ENCODE results near the gene CDC16.

The CDC16 gene

GRCh38 chr13:114227528-114227927 is 7.2 kb upstream of the CDC16 start:
- no peak overlapping the region for H3K4me3 ChIP-seq (ENCODE audit: low read depth, low read length)
- no peak overlapping the region for H3K27ac ChIP-seq (ENCODE audit: low read depth, low read length)
- no peaks in the 10 kb centered on the region for H3K9me3 ChIP-seq (ENCODE audit: control insufficient read depth, insufficient read depth, low read depth, low read length)
- peaks cover 56% of the 10 kb centered on the region for H3K4me1 ChIP-seq (ENCODE audit: control insufficient read depth, insufficient read depth, low read length)
- no peaks in the 10 kb centered on the region for H3K36me3 ChIP-seq (ENCODE audit: control insufficient read depth, insufficient read depth, low read length)
- no peaks in the 10 kb centered on the region for H3K27me3 ChIP-seq (ENCODE audit: control insufficient read depth, insufficient read depth, low read length)
- H3K9ac ChIP-seq (ENCODE audit: low read length): no peak overlapping the region

DNA sequence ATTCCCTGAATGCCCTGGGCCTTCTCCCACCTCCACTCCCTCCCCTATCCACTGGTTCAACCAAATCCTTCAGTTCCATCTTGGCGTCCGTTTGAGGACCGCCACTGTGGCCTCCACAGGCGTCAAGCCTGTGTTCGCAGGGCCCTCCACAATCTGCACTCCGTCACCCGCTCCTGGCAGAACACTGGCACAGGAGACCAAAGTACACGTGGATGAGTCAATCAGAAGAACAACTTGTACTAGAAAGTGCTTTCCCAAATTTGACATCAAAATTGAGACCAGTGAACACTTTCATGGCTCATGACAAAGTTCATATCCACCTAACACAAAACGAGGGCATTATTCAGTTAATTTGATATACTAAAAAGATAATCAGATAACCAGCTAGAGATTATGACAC is 6.5 kb upstream of the CDC16 start:
- Histone ChIP-seq H3K4me3 (ENCODE audit: low read depth, low read length) (no peak overlapping the region), H3K27ac (ENCODE audit: low read depth, low read length) (no peak overlapping the region), H3K36me3 (ENCODE audit: control insufficient read depth, insufficient read depth, low read length) (no peaks in the 10 kb centered on the region), H3K9ac (ENCODE audit: low read length) (no peak overlapping the region), H3K4me1 (ENCODE audit: control insufficient read depth, insufficient read depth, low read length) (peaks cover 58% of the 10 kb centered on the region), H3K27me3 (ENCODE audit: control insufficient read depth, insufficient read depth, low read length) (no peaks in the 10 kb centered on the region), H3K9me3 (ENCODE audit: control insufficient read depth, insufficient read depth, low read depth, low read length) (no peaks in the 10 kb centered on the region)

DNA sequence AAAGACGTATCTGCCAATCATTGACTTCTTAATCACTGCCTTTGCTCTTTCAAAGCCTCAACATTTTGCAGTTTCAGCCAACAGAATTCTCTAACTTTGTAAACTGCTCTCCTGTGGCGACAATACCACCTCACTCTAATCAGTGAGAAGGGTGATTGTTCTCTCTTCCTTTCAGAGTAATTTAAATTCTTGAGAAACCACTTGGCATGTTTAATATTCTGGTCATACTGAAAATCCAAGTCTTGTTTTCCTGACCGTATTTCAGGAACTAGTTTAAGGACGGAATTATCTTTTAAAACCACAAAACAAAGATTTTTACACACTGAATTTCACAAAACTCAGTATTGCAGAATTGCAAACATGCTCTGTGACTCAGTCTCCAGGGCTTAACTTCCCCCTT is 5.2 kb upstream of the CDC16 start:
- H3K4me1 ChIP-seq (ENCODE audit: control insufficient read depth, insufficient read depth, low read length): peaks cover 72% of the 10 kb centered on the region
- no peaks in the 10 kb centered on the region for H3K9me3 ChIP-seq (ENCODE audit: control insufficient read depth, insufficient read depth, low read depth, low read length)
- H3K4me3 ChIP-seq (ENCODE audit: low read depth, low read length): peak overlapping the region; percentile 38; the same call in 1 of the 2 replicates
- no peaks in the 10 kb centered on the region for H3K36me3 ChIP-seq (ENCODE audit: control insufficient read depth, insufficient read depth, low read length)
- no peaks in the 10 kb centered on the region for H3K27me3 ChIP-seq (ENCODE audit: control insufficient read depth, insufficient read depth, low read length)
- peak overlapping the region; percentile 74 for H3K9ac ChIP-seq (ENCODE audit: low read length)
- H3K27ac ChIP-seq (ENCODE audit: low read depth, low read length): peak overlapping the region; percentile 90

DNA sequence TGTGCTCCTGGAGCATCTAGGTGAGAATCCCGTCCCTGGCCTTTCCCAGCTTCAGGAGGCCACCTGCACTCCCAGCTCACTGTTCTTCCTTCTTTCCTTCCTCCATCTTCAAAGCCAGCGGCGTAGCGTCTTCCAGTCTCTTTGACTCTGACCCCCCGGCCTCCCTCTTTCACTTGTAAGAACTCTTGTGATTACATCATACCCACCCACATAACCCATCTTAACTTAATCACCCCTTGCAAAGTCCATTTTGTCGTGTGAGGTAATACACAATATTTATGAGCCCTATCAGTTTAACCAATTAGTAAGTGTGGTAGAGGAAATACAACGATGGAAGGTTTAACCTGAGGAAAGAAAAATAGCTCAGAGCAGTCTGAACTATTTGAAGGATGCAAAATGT is 4.6 kb upstream of the CDC16 start:
- peak overlapping the region; percentile 38 for H3K4me3 ChIP-seq (ENCODE audit: low read depth, low read length)
- H3K9ac ChIP-seq (ENCODE audit: low read length): peak overlapping the region; percentile 74
- H3K4me1 ChIP-seq (ENCODE audit: control insufficient read depth, insufficient read depth, low read length): peaks cover 72% of the 10 kb centered on the region
- H3K27me3 ChIP-seq (ENCODE audit: control insufficient read depth, insufficient read depth, low read length): no peaks in the 10 kb centered on the region
- H3K36me3 ChIP-seq (ENCODE audit: control insufficient read depth, insufficient read depth, low read length): no peaks in the 10 kb centered on the region
- H3K27ac ChIP-seq (ENCODE audit: low read depth, low read length): peak overlapping the region; percentile 90
- H3K9me3 ChIP-seq (ENCODE audit: control insufficient read depth, insufficient read depth, low read depth, low read length): no peaks in the 10 kb centered on the region

- Histone ChIP-seq H3K9ac (ENCODE audit: low read length) (peak overlapping the region; percentile 74), H3K4me3 (ENCODE audit: low read depth, low read length) (peak overlapping the region; percentile 38), H3K9me3 (ENCODE audit: control insufficient read depth, insufficient read depth, low read depth, low read length) (no peaks in the 10 kb centered on the region), H3K36me3 (ENCODE audit: control insufficient read depth, insufficient read depth, low read length) (no peaks in the 10 kb centered on the region), H3K4me1 (ENCODE audit: control insufficient read depth, insufficient read depth, low read length) (peaks cover 72% of the 10 kb centered on the region), H3K27ac (ENCODE audit: low read depth, low read length) (peak overlapping the region; percentile 90), H3K27me3 (ENCODE audit: control insufficient read depth, insufficient read depth, low read length) (no peaks in the 10 kb centered on the region)
Observed at GRCh38 chr13:114230575-114230974, 4.1 kb upstream of the CDC16 start.

DNA sequence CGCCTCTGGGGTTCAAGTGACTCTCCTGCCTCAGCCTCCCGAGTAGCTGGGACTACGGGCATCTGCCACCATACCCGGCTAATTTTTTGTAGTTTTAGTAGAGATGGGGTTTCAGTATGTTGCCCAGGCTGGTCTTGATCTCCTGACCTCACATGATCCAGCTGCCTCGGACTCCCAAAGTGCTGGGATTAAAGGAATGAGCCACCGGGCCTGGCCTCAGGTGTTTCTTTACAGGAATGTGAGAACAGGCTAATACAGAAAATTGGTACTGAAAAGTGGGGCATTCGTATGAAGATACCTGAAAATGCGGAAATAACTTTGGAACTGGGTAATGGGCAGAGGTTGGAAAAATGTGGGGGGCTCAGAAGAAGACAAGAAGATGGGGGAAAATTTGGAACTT is 2.8 kb upstream of the CDC16 start:
- Histone ChIP-seq H3K27ac (ENCODE audit: low read depth, low read length) (no peak overlapping the region), H3K4me3 (ENCODE audit: low read depth, low read length) (no peak overlapping the region), H3K9me3 (ENCODE audit: control insufficient read depth, insufficient read depth, low read depth, low read length) (no peaks in the 10 kb centered on the region), H3K4me1 (ENCODE audit: control insufficient read depth, insufficient read depth, low read length) (peaks cover 66% of the 10 kb centered on the region), H3K36me3 (ENCODE audit: control insufficient read depth, insufficient read depth, low read length) (peaks cover 5% of the 10 kb centered on the region), H3K9ac (ENCODE audit: low read length) (no peak overlapping the region), H3K27me3 (ENCODE audit: control insufficient read depth, insufficient read depth, low read length) (no peaks in the 10 kb centered on the region)

- Histone ChIP-seq H3K27ac (ENCODE audit: low read depth, low read length) (no peak overlapping the region), H3K4me3 (ENCODE audit: low read depth, low read length) (no peak overlapping the region), H3K36me3 (ENCODE audit: control insufficient read depth, insufficient read depth, low read length) (peaks cover 28% of the 10 kb centered on the region), H3K9ac (ENCODE audit: low read length) (no peak overlapping the region), H3K4me1 (ENCODE audit: control insufficient read depth, insufficient read depth, low read length) (peaks cover 42% of the 10 kb centered on the region), H3K9me3 (ENCODE audit: control insufficient read depth, insufficient read depth, low read depth, low read length) (no peaks in the 10 kb centered on the region), H3K27me3 (ENCODE audit: control insufficient read depth, insufficient read depth, low read length) (no peaks in the 10 kb centered on the region)
Observed at GRCh38 chr13:114234266-114234644, 442 bp upstream of the CDC16 start.

DNA sequence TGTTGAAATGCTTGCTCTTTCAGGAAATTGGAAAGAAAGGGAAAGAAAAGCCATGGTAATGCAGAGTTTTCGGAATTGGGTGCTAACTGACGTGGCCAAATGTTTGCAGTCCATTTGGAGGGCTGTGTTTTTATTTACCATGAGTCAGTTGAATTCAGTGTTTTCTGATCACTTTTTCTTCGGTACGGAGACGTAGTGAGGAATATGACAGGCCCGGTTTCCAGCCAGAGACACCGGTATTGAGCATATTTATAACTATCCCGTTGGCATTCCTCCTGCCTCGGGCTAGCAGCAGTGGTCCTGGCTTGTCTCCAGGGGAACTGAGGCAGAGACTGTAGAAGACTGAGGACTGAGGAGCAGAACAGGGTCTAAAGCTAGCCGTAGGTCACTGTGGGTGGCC is 1.0 kb downstream of the CDC16 start:
- Histone ChIP-seq H3K27ac (ENCODE audit: low read depth, low read length) (peak overlapping the region; percentile 90; the same call in 1 of the 2 replicates), H3K9me3 (ENCODE audit: control insufficient read depth, insufficient read depth, low read depth, low read length) (no peaks in the 10 kb centered on the region), H3K27me3 (ENCODE audit: control insufficient read depth, insufficient read depth, low read length) (no peaks in the 10 kb centered on the region), H3K36me3 (ENCODE audit: control insufficient read depth, insufficient read depth, low read length) (peaks cover 42% of the 10 kb centered on the region), H3K4me3 (ENCODE audit: low read depth, low read length) (peak overlapping the region; percentile 82), H3K9ac (ENCODE audit: low read length) (peak overlapping the region; percentile 83), H3K4me1 (ENCODE audit: control insufficient read depth, insufficient read depth, low read length) (peaks cover 27% of the 10 kb centered on the region)

GRCh38 chr13:114236227-114236626 is 1.5 kb downstream of the CDC16 start:
- H3K4me1 ChIP-seq (ENCODE audit: control insufficient read depth, insufficient read depth, low read length): peaks cover 24% of the 10 kb centered on the region
- no peaks in the 10 kb centered on the region for H3K9me3 ChIP-seq (ENCODE audit: control insufficient read depth, insufficient read depth, low read depth, low read length)
- no peaks in the 10 kb centered on the region for H3K27me3 ChIP-seq (ENCODE audit: control insufficient read depth, insufficient read depth, low read length)
- H3K27ac ChIP-seq (ENCODE audit: low read depth, low read length): no peak overlapping the region
- H3K9ac ChIP-seq (ENCODE audit: low read length): no peak overlapping the region
- peak overlapping the region; percentile 82 for H3K4me3 ChIP-seq (ENCODE audit: low read depth, low read length)
- H3K36me3 ChIP-seq (ENCODE audit: control insufficient read depth, insufficient read depth, low read length): peaks cover 47% of the 10 kb centered on the region

GRCh38 chr13:114237415-114238112 is 2.9 kb downstream of the CDC16 start:
- no peaks in the 10 kb centered on the region for H3K9me3 ChIP-seq (ENCODE audit: control insufficient read depth, insufficient read depth, low read depth, low read length)
- H3K36me3 ChIP-seq (ENCODE audit: control insufficient read depth, insufficient read depth, low read length): peaks cover 61% of the 10 kb centered on the region
- no peak overlapping the region for H3K27ac ChIP-seq (ENCODE audit: low read depth, low read length)
- no peaks in the 10 kb centered on the region for H3K27me3 ChIP-seq (ENCODE audit: control insufficient read depth, insufficient read depth, low read length)
- H3K4me3 ChIP-seq (ENCODE audit: low read depth, low read length): no peak overlapping the region
- no peak overlapping the region for H3K9ac ChIP-seq (ENCODE audit: low read length)
- peaks cover 16% of the 10 kb centered on the region for H3K4me1 ChIP-seq (ENCODE audit: control insufficient read depth, insufficient read depth, low read length)

DNA sequence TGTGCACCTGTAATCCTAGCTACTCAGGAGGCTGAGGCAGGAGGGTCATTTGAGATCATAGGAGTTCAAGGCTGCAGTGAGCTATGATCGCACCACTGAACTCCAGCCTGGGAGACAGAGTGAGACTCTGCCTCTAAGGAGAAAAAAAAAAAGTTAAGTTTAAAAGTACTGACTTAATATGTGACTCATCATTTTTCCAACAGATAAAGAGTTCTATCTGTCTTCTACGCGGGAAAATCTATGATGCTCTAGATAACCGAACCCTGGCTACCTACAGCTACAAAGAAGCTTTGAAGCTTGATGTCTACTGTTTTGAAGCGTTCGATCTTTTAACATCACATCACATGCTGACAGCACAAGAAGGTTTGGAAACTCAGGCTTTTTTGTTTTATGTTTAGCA is 7.2 kb downstream of the CDC16 start:
- Histone ChIP-seq H3K4me3 (ENCODE audit: low read depth, low read length) (no peak overlapping the region), H3K27ac (ENCODE audit: low read depth, low read length) (no peak overlapping the region), H3K9ac (ENCODE audit: low read length) (no peak overlapping the region), H3K4me1 (ENCODE audit: control insufficient read depth, insufficient read depth, low read length) (no peaks in the 10 kb centered on the region), H3K27me3 (ENCODE audit: control insufficient read depth, insufficient read depth, low read length) (no peaks in the 10 kb centered on the region), H3K36me3 (ENCODE audit: control insufficient read depth, insufficient read depth, low read length) (peaks cover 99% of the 10 kb centered on the region), H3K9me3 (ENCODE audit: control insufficient read depth, insufficient read depth, low read depth, low read length) (no peaks in the 10 kb centered on the region)
